Ishikawa (cell line): ENCODE data around the gene ATG7.

Source experiments
- CEBPB ChIP-seq: IDR thresholded peaks from 2 replicates; pipeline ENCODE4 v1.6.1; 2012
- CREB1 ChIP-seq: IDR thresholded peaks from 2 replicates; pipeline ENCODE4 v1.6.1; 2012; ENCODE audit warnings: low read depth
- EGR1 ChIP-seq: IDR thresholded peaks from 2 replicates; pipeline ENCODE4 v1.6.1; 2012
- EP300 ChIP-seq: IDR thresholded peaks from 2 replicates; pipeline ENCODE4 v1.6.1; 2012; ENCODE audit warnings: borderline replicate concordance
- FOXM1 ChIP-seq: IDR thresholded peaks from 2 replicates; pipeline ENCODE4 v1.6.1; 2012; ENCODE audit warnings: low read depth, borderline replicate concordance
- NFIC ChIP-seq: IDR thresholded peaks from 2 replicates; pipeline ENCODE4 v1.6.1; 2012
- RAD21 ChIP-seq: IDR thresholded peaks from 2 replicates; pipeline ENCODE4 v1.6.1; 2012; ENCODE audit warnings: low read depth
- TAF1 ChIP-seq: IDR thresholded peaks from 2 replicates; pipeline ENCODE4 v1.6.1; 2012; ENCODE audit warnings: low read depth, mild to moderate bottlenecking
- TCF12 ChIP-seq: IDR thresholded peaks from 2 replicates; pipeline ENCODE4 v1.6.1; 2012; ENCODE audit warnings: low read depth
- TEAD4 ChIP-seq: IDR thresholded peaks from 2 replicates; pipeline ENCODE4 v1.6.1; 2012
- YY1 ChIP-seq: IDR thresholded peaks from 2 replicates; pipeline ENCODE4 v1.6.1; 2012; ENCODE audit warnings: low read depth
- ZBTB7A ChIP-seq: IDR thresholded peaks from 2 replicates; pipeline ENCODE4 v1.6.1; 2012; ENCODE audit warnings: low read depth
- TF ChIP-seq, protein P1 (sequence below): IDR thresholded peaks from 2 replicates; pipeline ENCODE4 v1.6.1; 2012
- TF ChIP-seq, protein P2 (sequence below): IDR thresholded peaks from 2 replicates; pipeline ENCODE4 v1.6.1; 2012
- TF ChIP-seq, protein P3 (sequence below): IDR thresholded peaks from 2 replicates; pipeline ENCODE4 v1.6.1; 2012; ENCODE audit warnings: low read depth, mild to moderate bottlenecking

The ATG7 gene

DNA sequence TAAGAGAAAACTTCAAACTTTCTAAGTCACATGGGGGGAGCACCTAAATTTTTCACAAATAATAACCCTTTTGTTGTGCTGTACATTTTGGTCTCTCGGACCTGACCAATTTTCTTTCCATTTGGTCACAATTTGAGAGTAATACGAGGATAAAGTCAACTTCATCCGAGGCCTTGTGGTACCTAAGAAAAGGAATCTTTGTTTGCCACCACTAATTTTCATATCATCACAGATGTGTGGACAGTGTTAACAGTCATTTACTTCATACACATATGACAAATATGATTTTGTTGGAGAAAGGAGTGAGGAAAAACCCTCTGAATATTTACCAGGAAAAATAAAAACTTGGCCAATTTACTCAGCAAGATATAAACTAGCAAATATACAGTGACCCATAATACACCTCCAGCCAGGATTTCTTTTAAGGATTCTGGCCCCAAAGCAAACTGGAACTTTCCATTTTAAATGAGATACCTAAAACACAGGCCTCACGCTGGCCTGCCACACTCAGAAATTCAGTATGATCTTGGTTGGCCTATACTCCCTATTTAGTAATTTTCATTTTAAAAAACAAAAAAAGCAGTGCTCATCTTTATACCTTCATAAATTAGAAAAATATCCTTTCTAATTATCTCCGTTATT is 330.8 kb downstream of the ATG7 start:
- TF ChIP-seq NFIC = no peak
- no peak for TF ChIP-seq CEBPB
- TF ChIP-seq CREB1 = no peak
- TF ChIP-seq YY1 = no peak
- TF ChIP-seq FOXM1 = no peak
- no peak for TF ChIP-seq RAD21
- no peak for TF ChIP-seq TEAD4
- no peak for TF ChIP-seq ZBTB7A

DNA sequence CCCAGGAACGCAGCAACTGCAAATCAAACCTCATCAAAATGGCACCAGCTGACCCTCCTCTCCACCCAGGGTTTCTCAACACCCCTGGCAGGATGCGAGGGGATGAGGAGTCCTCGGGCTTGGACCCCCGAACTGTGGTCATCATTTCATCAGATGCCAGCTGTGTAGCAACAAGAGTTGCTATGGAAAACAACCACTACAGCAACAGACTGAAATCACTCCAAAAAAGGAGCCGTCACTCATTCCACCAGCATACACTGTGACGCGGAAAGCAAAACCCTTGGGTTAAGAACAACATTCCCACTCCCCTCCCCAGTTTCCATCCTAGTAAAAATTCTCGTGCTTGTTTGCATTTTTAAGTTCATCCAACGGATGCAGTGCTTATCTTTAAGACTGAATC is 331.4 kb downstream of the ATG7 start:
- TF ChIP-seq, protein P1, sequence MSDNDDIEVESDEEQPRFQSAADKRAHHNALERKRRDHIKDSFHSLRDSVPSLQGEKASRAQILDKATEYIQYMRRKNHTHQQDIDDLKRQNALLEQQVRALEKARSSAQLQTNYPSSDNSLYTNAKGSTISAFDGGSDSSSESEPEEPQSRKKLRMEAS = no peak
- TF ChIP-seq YY1 = no peak
- TF ChIP-seq TEAD4 = no peak
- TF ChIP-seq EGR1 = no peak
- TF ChIP-seq TCF12 = no peak
- no peak for TF ChIP-seq EP300
- TF ChIP-seq FOXM1 = no peak
- no peak for TF ChIP-seq TAF1
- no peak for TF ChIP-seq RAD21
- no peak for TF ChIP-seq CEBPB
- TF ChIP-seq ZBTB7A = no peak

DNA sequence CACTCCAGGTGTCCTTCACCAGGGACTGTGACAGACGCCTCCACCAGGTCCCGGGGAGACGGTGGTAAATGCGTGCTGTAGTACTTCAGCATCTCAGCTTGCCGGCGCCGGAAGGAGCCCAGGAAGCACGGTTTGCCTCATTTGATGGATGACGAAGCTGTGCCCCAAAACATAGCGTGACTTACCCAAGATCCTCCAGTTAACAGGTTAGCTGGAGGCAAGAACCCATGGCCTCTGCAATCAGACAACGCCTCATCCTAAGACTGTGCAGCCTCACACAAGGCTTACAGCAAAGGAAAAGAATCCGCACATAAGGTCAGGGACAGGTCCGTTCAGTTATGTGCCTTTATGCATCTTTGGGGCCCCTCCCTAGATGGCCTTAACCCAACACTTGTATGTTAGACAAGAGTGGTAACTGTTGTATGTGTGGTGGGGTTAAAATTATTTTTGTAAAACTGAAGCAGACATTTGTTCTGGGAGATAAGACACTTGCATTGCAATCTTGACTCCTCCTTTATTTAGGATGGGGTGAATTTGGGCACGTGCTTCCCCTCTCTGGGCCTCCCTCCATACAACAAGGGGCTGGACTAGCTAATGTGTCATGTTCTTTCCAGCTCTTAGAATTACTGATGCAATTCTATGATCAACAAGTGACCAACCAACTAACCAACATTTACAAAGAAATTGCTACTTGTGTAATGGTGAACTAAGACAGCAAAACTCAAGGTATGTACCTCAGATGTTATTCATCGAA is 332.1 kb downstream of the ATG7 start:
- TF ChIP-seq ZBTB7A = no peak
- TF ChIP-seq CEBPB = no peak
- TF ChIP-seq RAD21 = no peak
- no peak for TF ChIP-seq CREB1
- no peak for TF ChIP-seq TAF1
- TF ChIP-seq TEAD4 = no peak
- TF ChIP-seq EGR1 = no peak
- TF ChIP-seq EP300 = no peak
- no peak for TF ChIP-seq TCF12
- TF ChIP-seq YY1 = no peak
- TF ChIP-seq, protein P2, sequence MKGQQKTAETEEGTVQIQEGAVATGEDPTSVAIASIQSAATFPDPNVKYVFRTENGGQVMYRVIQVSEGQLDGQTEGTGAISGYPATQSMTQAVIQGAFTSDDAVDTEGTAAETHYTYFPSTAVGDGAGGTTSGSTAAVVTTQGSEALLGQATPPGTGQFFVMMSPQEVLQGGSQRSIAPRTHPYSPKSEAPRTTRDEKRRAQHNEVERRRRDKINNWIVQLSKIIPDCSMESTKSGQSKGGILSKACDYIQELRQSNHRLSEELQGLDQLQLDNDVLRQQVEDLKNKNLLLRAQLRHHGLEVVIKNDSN = no peak
- TF ChIP-seq FOXM1 = no peak
- TF ChIP-seq, protein P3, sequence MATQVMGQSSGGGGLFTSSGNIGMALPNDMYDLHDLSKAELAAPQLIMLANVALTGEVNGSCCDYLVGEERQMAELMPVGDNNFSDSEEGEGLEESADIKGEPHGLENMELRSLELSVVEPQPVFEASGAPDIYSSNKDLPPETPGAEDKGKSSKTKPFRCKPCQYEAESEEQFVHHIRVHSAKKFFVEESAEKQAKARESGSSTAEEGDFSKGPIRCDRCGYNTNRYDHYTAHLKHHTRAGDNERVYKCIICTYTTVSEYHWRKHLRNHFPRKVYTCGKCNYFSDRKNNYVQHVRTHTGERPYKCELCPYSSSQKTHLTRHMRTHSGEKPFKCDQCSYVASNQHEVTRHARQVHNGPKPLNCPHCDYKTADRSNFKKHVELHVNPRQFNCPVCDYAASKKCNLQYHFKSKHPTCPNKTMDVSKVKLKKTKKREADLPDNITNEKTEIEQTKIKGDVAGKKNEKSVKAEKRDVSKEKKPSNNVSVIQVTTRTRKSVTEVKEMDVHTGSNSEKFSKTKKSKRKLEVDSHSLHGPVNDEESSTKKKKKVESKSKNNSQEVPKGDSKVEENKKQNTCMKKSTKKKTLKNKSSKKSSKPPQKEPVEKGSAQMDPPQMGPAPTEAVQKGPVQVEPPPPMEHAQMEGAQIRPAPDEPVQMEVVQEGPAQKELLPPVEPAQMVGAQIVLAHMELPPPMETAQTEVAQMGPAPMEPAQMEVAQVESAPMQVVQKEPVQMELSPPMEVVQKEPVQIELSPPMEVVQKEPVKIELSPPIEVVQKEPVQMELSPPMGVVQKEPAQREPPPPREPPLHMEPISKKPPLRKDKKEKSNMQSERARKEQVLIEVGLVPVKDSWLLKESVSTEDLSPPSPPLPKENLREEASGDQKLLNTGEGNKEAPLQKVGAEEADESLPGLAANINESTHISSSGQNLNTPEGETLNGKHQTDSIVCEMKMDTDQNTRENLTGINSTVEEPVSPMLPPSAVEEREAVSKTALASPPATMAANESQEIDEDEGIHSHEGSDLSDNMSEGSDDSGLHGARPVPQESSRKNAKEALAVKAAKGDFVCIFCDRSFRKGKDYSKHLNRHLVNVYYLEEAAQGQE = no peak

DNA sequence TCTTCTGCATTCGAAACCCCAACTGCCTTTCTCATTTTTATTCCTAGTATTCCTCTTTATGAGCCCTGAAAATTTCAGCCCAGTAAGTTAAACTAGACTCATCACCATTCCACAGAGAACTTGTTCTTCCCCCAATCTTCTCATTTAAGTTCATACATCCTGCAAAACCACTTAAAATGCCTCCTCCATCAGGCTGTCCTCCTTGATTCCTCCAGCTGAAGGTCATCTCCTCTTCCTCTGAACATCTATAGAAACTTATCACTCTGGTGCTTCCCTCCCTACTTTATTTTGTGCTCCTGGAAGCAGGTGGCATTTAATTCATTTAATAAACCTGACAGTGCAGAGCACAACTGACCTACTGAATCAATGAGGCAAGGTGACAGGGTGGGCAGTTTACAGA is 333.2 kb downstream of the ATG7 start:
- TF ChIP-seq CEBPB = no peak
- TF ChIP-seq, protein P2 = no peak
- no peak for TF ChIP-seq FOXM1
- TF ChIP-seq CREB1 = no peak
- no peak for TF ChIP-seq YY1
- TF ChIP-seq ZBTB7A = no peak
- no peak for TF ChIP-seq TEAD4
- TF ChIP-seq, protein P3 = no peak
- TF ChIP-seq TAF1 = no peak
- TF ChIP-seq EP300 = no peak
- TF ChIP-seq, protein P1 = no peak
- no peak for TF ChIP-seq NFIC
- TF ChIP-seq TCF12 = no peak
- no peak for TF ChIP-seq EGR1
- no peak for TF ChIP-seq RAD21

DNA sequence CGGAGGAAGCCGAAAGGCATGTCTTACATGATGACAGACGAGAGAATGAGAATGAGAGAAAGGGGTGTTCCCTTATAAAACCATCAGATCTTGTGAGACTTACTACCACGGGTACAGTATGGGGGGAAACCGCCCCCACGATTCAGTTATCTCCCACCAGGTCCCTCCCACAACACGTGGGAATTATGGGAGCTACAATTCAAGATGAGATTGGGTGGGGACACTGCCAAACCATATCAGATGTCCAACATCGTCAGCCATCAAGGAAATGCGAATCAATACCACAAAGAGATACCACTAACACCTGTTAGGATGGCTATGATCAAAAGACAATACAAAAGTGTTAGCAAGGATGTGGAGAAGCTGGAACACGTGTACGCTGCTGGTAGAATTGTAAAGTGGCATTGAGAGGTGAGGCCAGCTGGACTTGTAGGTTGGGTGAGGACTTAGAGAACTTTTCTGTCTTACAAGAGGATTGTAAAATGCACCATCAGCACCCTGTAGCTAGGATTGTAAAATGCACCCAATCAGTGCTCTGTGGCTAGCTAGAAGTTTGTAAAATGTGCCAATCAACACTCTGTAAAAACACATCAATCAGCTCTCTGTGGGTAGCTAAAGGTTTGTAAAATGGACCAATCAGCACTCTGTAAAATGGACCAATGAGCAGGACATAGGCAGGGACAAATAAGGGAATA is 334.0 kb downstream of the ATG7 start:
- TF ChIP-seq CREB1 = no peak
- TF ChIP-seq, protein P2 = no peak
- no peak for TF ChIP-seq TEAD4
- no peak for TF ChIP-seq YY1
- no peak for TF ChIP-seq NFIC
- no peak for TF ChIP-seq TAF1
- TF ChIP-seq ZBTB7A = no peak
- no peak for TF ChIP-seq EP300
- no peak for TF ChIP-seq EGR1
- no peak for TF ChIP-seq CEBPB
- TF ChIP-seq TCF12 = no peak
- no peak for TF ChIP-seq FOXM1
- TF ChIP-seq, protein P1 = no peak
- TF ChIP-seq, protein P3 = no peak
- TF ChIP-seq RAD21 = no peak
